HepG2 (cell line): ENCODE measurements around the gene RNF149. TPM values are rescaled to one million over a fixed set of nuclear protein-coding genes. Genes with fewer than 3 reads are reported as not detected.

Experiments
- AGO1 ChIP-seq: fragments of 200-400 bp; formaldehyde crosslinking; IDR thresholded peaks from 2 replicates; pipeline ENCODE4 v1.6.1; 2017; ENCODE audit warnings: mild to moderate bottlenecking, low read depth, low read length, moderate library complexity; ENCODE audit not compliant: poor library complexity, severe bottlenecking
- AKAP8 ChIP-seq: sonication (generic); formaldehyde crosslinking; IDR thresholded peaks from 2 replicates; pipeline ENCODE4 v1.5.1; 2020; ENCODE audit warnings: mild to moderate bottlenecking, missing genetic modification reagents
- ATAD3A ChIP-seq: sonication (generic); formaldehyde crosslinking; IDR thresholded peaks from 2 replicates; pipeline ENCODE4 v1.4.0; 2020; ENCODE audit warnings: missing genetic modification reagents
- ATF7 ChIP-seq, 2 experiments: fragments of 450-650 bp in 1 of 2; sonication (generic) in 1 of 2; formaldehyde crosslinking in 1 of 2; IDR thresholded peaks; 2 replicates each; pipeline versions ENCODE4 v1.4.0 to v1.6.1; 2016 to 2020; ENCODE audit warnings: antibody characterized with exemption in 1 of 2, mild to moderate bottlenecking in 1 of 2, missing genetic modification reagents in 1 of 2
- GFI1 ChIP-seq: sonication (generic); formaldehyde crosslinking; IDR thresholded peaks from 2 replicates; pipeline ENCODE4 v1.5.0; 2020; ENCODE audit warnings: missing genetic modification reagents, mild to moderate bottlenecking, borderline replicate concordance
- MAF1 ChIP-seq: sonication (generic); formaldehyde crosslinking; IDR thresholded peaks from 2 replicates; pipeline ENCODE4 v1.5.0; 2020; ENCODE audit warnings: missing genetic modification reagents, borderline replicate concordance
- MYNN ChIP-seq: sonication (generic); formaldehyde crosslinking; IDR thresholded peaks from 2 replicates; pipeline ENCODE4 v1.4.0; 2020; ENCODE audit warnings: mild to moderate bottlenecking, low read depth, missing genetic modification reagents
- NR2F1 ChIP-seq, 2 experiments: fragments of 450-650 bp in 1 of 2; formaldehyde crosslinking in 1 of 2; IDR thresholded peaks; 2 replicates each; pipeline versions ENCODE4 v1.5.0 to v1.6.1; 2016 to 2020; ENCODE audit warnings: mild to moderate bottlenecking in 1 of 2, missing compliant biosample characterization in 1 of 2, missing genetic modification reagents in 1 of 2, moderate library complexity in 1 of 2
- SP1 ChIP-seq, 2 experiments: fragments of 450-650 bp in 1 of 2; sonication (generic) in 1 of 2; formaldehyde crosslinking in 1 of 2; IDR thresholded peaks; 2 replicates each; pipeline versions ENCODE4 v1.4.0 to v1.6.1; 2016 to 2020; ENCODE audit warnings: missing genetic modification reagents in 1 of 2
- ZC3H4 ChIP-seq: sonication (generic); formaldehyde crosslinking; IDR thresholded peaks from 2 replicates; pipeline ENCODE4 v1.4.0; 2020; ENCODE audit warnings: missing genetic modification reagents, borderline replicate concordance
- ZNF260 ChIP-seq: sonication (generic); formaldehyde crosslinking; IDR thresholded peaks from 2 replicates; pipeline ENCODE4 v1.4.0; 2020; ENCODE audit warnings: missing genetic modification reagents, low read depth, mild to moderate bottlenecking, borderline replicate concordance
- ZNF33B ChIP-seq: sonication (generic); formaldehyde crosslinking; IDR thresholded peaks from 2 replicates; pipeline ENCODE4 v1.5.1; 2020; ENCODE audit warnings: mild to moderate bottlenecking, missing genetic modification reagents
- ZNF550 ChIP-seq: sonication (generic); formaldehyde crosslinking; IDR thresholded peaks from 2 replicates; pipeline ENCODE4 v1.4.0; 2020; ENCODE audit warnings: mild to moderate bottlenecking, missing genetic modification reagents, borderline replicate concordance
- ZNF556 ChIP-seq: sonication (generic); formaldehyde crosslinking; IDR thresholded peaks from 2 replicates; pipeline ENCODE4 v1.4.0; 2020; ENCODE audit warnings: mild to moderate bottlenecking, missing genetic modification reagents, borderline replicate concordance
- ZNF577 ChIP-seq: sonication (generic); formaldehyde crosslinking; IDR thresholded peaks from 2 replicates; pipeline ENCODE4 v1.4.0; 2020; ENCODE audit warnings: mild to moderate bottlenecking, low read depth, missing genetic modification reagents, borderline replicate concordance
- ZZZ3 ChIP-seq: sonication (generic); formaldehyde crosslinking; IDR thresholded peaks from 2 replicates; pipeline ENCODE4 v1.4.0; 2020; ENCODE audit warnings: missing genetic modification reagents, mild to moderate bottlenecking, borderline replicate concordance
- polyA plus RNA-seq, 8 experiments: library from polyadenylated mRNA; depleted of rRNA in 3 of 8; stranded (reverse) in 7 of 8; unstranded in 1 of 8; fragments of >200 nt; fragmentation: Illumina TruSeq in 4 of 8; extraction: Trizol in 4 of 8; gene quantifications; 2 replicates each; pipeline versions ENCODE4 v1.2.1 to v1.2.3, GENCODE V29; 2011 to 2016; ENCODE audit warnings: low read depth in 4 of 8, missing spikeins in 1 of 8, mixed read lengths in 1 of 8; ENCODE audit not compliant: insufficient read depth in 1 of 8
- total RNA-seq, 5 experiments: library from RNA; depleted of rRNA; stranded (reverse); fragments of >200 nt; fragmentation: Illumina TruSeq; extraction: Trizol; gene quantifications; 2 replicates each; pipeline ENCODE4 v1.2.3, GENCODE V29; 2016; ENCODE audit warnings: low read depth in 1 of 5
- TF ChIP-seq, protein P1 (sequence below): sonication (generic); formaldehyde crosslinking; IDR thresholded peaks from 2 replicates; pipeline ENCODE4 v1.4.0; 2020; ENCODE audit warnings: missing genetic modification reagents
- TF ChIP-seq, protein P2 (sequence below): sonication (generic); formaldehyde crosslinking; IDR thresholded peaks from 2 replicates; pipeline ENCODE4 v1.8.0; 2022; ENCODE audit warnings: missing genetic modification reagents, mild to moderate bottlenecking, inconsistent platforms, borderline replicate concordance
- TF ChIP-seq, protein P3 (sequence below): IDR thresholded peaks from 2 replicates; pipeline ENCODE4 v1.6.1; 2016; ENCODE audit warnings: mild to moderate bottlenecking, missing biosample characterization, missing genetic modification reagents
- TF ChIP-seq, protein P4 (sequence below): sonication (generic); formaldehyde crosslinking; IDR thresholded peaks from 2 replicates; pipeline ENCODE4 v1.4.0; 2020; ENCODE audit warnings: missing genetic modification reagents

The RNF149 gene
- total and polyA plus RNA-seq, 2 of the 13 experiments (the other 11 are each of a cell fraction or from before 2014, with no cell fraction given): 87.6 to 109 TPM

DNA sequence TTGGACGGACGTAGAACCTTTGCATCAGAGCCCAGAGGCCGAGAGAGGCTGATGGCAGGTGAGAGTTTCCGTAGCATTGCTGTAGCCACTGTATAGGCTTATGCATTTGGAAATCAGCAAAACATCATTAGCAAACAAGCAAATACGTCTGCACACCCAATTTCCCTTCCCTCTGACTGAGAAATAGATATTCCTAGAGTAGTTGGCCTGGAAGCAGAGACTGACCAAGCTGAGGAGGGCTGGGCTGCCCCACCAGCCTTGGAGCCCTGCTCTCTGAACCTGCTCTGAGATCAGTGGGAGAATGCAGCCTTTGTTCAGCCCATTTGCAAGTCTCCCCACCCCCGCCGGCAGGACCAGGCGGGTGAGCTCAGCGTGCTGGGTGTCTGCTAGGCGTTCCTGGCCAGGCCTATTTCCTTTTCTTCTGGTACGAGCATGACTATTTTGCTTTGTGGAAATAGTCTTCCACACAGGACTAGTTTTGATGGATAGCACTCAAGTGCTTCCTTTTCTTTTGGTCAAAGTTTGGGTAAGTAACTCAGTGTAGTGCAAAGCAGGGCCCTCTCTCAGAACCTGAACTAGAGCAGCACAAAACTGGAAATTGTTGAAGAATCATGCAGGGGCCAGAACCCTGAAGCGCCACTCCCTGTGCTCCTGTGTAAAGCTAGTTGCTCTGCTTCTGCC, 21.9 kb upstream of the RNF149 start (continued):
- TF ChIP-seq, protein P1, sequence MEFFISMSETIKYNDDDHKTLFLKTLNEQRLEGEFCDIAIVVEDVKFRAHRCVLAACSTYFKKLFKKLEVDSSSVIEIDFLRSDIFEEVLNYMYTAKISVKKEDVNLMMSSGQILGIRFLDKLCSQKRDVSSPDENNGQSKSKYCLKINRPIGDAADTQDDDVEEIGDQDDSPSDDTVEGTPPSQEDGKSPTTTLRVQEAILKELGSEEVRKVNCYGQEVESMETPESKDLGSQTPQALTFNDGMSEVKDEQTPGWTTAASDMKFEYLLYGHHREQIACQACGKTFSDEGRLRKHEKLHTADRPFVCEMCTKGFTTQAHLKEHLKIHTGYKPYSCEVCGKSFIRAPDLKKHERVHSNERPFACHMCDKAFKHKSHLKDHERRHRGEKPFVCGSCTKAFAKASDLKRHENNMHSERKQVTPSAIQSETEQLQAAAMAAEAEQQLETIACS (CRISPR knock-in tag): no peak
- TF ChIP-seq ZNF556: peak; percentile 89
- no peak for TF ChIP-seq ZZZ3 (CRISPR knock-in tag)
- TF ChIP-seq ZNF33B (CRISPR knock-in tag): no peak
- TF ChIP-seq, protein P2, sequence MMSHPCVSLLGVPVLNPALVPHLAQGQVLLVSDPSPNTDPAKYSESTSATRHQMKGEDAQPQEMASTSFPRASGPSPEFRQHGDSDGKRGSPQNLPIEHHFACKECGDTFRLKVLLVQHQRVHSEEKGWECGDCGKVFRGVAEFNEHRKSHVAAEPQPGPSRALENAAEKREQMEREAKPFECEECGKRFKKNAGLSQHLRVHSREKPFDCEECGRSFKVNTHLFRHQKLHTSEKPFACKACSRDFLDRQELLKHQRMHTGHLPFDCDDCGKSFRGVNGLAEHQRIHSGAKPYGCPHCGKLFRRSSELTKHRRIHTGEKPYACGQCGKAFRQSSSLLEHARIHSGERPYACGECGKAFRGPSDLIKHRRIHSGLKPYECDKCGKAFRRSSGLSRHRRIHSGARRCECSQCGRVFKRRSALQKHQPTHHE (CRISPR knock-in tag): no peak
- no peak for TF ChIP-seq AKAP8 (CRISPR knock-in tag)
- TF ChIP-seq ATF7 (IDR thresholded peaks at IDR 0.05): no peak
- TF ChIP-seq ATF7 (CRISPR knock-in tag; IDR thresholded peaks at IDR 0.05): peak; percentile 53; the same call in 1 of the 2 replicates
- TF ChIP-seq SP1 (IDR thresholded peaks at IDR 0.05): no peak
- TF ChIP-seq SP1 (CRISPR knock-in tag; IDR thresholded peaks at IDR 0.05): no peak
- no peak for TF ChIP-seq NR2F1 (CRISPR knock-in tag; IDR thresholded peaks at IDR 0.05)
- no peak for TF ChIP-seq ATAD3A (CRISPR knock-in tag)
- TF ChIP-seq GFI1 (CRISPR knock-in tag): no peak
- TF ChIP-seq MYNN (CRISPR knock-in tag): no peak
- no peak for TF ChIP-seq ZNF577 (CRISPR knock-in tag)
- TF ChIP-seq ZC3H4 (CRISPR knock-in tag): no peak
- TF ChIP-seq AGO1: no peak
- no peak for TF ChIP-seq MAF1
- TF ChIP-seq, protein P3, sequence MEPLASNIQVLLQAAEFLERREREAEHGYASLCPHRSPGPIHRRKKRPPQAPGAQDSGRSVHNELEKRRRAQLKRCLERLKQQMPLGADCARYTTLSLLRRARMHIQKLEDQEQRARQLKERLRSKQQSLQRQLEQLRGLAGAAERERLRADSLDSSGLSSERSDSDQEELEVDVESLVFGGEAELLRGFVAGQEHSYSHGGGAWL (CRISPR knock-in tag): 0 out of 2 replicates have a peak, but pooled peaks have one; percentile 49
- TF ChIP-seq, protein P4, sequence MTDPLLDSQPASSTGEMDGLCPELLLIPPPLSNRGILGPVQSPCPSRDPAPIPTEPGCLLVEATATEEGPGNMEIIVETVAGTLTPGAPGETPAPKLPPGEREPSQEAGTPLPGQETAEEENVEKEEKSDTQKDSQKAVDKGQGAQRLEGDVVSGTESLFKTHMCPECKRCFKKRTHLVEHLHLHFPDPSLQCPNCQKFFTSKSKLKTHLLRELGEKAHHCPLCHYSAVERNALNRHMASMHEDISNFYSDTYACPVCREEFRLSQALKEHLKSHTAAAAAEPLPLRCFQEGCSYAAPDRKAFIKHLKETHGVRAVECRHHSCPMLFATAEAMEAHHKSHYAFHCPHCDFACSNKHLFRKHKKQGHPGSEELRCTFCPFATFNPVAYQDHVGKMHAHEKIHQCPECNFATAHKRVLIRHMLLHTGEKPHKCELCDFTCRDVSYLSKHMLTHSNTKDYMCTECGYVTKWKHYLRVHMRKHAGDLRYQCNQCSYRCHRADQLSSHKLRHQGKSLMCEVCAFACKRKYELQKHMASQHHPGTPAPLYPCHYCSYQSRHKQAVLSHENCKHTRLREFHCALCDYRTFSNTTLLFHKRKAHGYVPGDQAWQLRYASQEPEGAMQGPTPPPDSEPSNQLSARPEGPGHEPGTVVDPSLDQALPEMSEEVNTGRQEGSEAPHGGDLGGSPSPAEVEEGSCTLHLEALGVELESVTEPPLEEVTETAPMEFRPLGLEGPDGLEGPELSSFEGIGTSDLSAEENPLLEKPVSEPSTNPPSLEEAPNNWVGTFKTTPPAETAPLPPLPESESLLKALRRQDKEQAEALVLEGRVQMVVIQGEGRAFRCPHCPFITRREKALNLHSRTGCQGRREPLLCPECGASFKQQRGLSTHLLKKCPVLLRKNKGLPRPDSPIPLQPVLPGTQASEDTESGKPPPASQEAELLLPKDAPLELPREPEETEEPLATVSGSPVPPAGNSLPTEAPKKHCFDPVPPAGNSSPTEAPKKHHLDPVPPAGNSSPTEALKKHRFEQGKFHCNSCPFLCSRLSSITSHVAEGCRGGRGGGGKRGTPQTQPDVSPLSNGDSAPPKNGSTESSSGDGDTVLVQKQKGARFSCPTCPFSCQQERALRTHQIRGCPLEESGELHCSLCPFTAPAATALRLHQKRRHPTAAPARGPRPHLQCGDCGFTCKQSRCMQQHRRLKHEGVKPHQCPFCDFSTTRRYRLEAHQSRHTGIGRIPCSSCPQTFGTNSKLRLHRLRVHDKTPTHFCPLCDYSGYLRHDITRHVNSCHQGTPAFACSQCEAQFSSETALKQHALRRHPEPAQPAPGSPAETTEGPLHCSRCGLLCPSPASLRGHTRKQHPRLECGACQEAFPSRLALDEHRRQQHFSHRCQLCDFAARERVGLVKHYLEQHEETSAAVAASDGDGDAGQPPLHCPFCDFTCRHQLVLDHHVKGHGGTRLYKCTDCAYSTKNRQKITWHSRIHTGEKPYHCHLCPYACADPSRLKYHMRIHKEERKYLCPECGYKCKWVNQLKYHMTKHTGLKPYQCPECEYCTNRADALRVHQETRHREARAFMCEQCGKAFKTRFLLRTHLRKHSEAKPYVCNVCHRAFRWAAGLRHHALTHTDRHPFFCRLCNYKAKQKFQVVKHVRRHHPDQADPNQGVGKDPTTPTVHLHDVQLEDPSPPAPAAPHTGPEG (CRISPR knock-in tag): no peak
- no peak for TF ChIP-seq ZNF260 (CRISPR knock-in tag)
- 0 out of 2 replicates have a peak, but pooled peaks have one; percentile 69 for TF ChIP-seq ZNF550
